Choroid plexus epithelial cell (primary cell): Measurements from ENCODE around the gene ELOB.

Source experiments
- DNase-seq: peaks from one replicate; pipeline ENCODE4 v3.0.0-alpha.2; 2010; ENCODE audit warnings: low read depth
- H3K4me3 ChIP-seq: 2 replicates; pipeline ENCODE4 v1.5.1; 2011; ENCODE audit warnings: low read depth, mild to moderate bottlenecking, control low read depth, low read length, moderate library complexity
- TF ChIP-seq, protein P1 (sequence below): conservative IDR thresholded peaks from 2 replicates; pipeline ENCODE4 v1.5.1; 2011; ENCODE audit warnings: low read depth, mild to moderate bottlenecking, control low read depth, inconsistent platforms, low read length, moderate library complexity

The ELOB gene

DNA sequence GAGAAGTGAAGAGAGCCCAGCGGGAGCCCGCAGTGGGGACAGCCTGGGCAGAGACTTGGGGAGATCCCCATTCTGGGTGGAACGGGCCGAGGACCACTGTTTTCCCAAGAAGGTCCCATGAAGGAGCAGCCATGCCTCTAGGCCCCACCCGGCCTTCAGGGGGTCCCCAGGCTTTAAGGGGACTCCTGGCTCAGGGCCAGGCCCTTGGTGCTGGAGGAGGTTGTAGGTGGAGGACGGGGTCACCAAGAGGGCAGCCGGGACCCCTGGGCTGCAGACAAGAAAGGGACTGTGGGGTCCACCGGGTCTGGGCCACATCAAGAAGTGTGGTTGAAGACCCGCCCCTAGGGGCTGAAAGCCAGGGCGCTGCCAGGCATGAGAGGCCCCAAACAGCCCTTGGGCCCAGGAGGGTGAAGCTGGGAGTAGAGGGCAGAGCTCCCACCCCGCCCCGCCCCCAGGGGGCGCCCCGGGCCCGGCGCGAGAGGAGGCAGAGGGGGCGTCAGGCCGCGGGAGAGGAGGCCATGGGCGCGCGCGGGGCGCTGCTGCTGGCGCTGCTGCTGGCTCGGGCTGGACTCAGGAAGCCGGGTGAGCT lies 39.8 kb upstream of the ELOB start, which contains the start of gene PRSS21:
Gene PRSS21 (plus strand): TSS at position 487 of the 589 bp plus-strand sequence. CDS start 32 bp downstream, at position 519.
- H3K4me3 ChIP-seq, result no peak within 1 kb of the TSS
- DNase-seq, result no peak
- TF ChIP-seq, protein P1, sequence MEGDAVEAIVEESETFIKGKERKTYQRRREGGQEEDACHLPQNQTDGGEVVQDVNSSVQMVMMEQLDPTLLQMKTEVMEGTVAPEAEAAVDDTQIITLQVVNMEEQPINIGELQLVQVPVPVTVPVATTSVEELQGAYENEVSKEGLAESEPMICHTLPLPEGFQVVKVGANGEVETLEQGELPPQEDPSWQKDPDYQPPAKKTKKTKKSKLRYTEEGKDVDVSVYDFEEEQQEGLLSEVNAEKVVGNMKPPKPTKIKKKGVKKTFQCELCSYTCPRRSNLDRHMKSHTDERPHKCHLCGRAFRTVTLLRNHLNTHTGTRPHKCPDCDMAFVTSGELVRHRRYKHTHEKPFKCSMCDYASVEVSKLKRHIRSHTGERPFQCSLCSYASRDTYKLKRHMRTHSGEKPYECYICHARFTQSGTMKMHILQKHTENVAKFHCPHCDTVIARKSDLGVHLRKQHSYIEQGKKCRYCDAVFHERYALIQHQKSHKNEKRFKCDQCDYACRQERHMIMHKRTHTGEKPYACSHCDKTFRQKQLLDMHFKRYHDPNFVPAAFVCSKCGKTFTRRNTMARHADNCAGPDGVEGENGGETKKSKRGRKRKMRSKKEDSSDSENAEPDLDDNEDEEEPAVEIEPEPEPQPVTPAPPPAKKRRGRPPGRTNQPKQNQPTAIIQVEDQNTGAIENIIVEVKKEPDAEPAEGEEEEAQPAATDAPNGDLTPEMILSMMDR, result no peak

GRCh38 chr16:2815299-2815771 lies 38.3 kb upstream of the ELOB start:
- no peak overlapping the region for H3K4me3 ChIP-seq
- DNase-seq, result no peak
- TF ChIP-seq, protein P1, result no peak

GRCh38 chr16:2814551-2815298 lies 37.6 kb upstream of the ELOB start:
- DNase-seq, result no peak
- TF ChIP-seq, protein P1, result no peak

GRCh38 chr16:2813771-2814221 lies 36.7 kb upstream of the ELOB start:
- TF ChIP-seq, protein P1, result no peak
- no peak overlapping the region for H3K4me3 ChIP-seq
- no peak for DNase-seq

More at GRCh38 chr16:2814551-2815298, 37.6 kb upstream of the ELOB start:
- no peak overlapping the region for H3K4me3 ChIP-seq

DNA sequence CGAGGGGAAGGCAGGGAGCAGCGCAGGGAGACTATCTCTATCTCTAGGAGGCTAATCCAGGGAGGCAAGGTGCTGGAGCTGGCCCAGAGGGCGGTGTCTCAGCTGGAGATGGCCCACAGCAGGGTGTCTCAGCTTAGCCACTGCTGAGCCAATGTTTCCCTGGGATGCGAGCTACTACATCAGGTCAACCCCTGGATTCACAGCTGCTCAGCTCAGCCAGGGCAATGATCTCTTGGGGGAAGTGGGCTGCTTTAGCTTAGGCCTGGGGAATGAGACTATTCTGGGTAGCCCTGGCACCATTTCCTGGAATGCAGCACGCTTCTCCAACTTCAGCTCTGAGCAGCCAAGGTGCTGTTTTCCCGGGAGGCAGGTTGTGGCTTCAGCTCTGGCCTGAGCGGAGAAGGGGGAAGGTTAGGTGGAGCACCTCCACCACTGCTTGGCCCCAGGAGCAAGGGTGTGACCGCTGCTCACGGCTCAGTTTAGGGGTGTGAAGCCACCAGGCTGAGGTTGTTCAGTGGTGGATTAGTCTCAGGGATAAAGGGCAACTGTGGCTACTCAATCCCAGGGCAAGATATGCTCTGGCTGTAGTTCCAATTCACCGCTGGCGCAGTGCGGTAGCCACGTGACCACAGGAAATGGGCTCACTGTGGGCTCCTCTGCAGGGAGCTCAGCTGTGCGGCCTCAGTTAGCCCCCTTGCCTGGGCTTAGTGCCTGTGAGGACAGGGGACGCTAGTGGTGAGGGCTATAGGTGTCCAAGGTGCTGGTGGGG lies 34.8 kb upstream of the ELOB start:
- DNase-seq, result peak; percentile 13
- H3K4me3 ChIP-seq, result no peak overlapping the region
- TF ChIP-seq, protein P1, result no peak

DNA sequence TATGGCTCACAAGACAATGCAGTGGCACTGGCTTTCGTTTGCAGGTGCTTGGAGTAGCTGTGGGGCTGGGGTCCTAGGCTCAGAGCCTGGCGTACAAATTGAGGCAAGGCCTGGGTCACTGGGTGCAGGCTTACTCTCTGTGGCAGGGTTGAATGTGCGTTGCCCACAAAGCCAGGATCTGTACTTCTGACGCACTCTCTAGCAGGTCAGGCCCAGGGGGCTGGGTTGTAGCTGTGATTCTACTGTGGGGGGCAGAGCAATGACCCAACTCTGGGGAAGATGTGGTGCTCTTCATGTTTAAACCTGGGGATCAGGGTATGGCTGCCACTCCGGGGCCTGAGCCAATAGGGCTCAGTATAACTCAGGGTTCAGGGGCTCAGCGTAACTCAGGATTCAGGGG lies 33.6 kb upstream of the ELOB start:
- no peak for DNase-seq
- TF ChIP-seq, protein P1, result no peak
- H3K4me3 ChIP-seq, result no peak overlapping the region
